GM23248 (cell line): ENCODE data around the gene FBXW11. TPM values are rescaled to one million over a fixed set of nuclear protein-coding genes. Genes with fewer than 3 reads are reported as not detected.

Experiments
- DNase-seq: peaks from one replicate; pipeline ENCODE4 v3.0.0-alpha.2; 2015
- H2AFZ ChIP-seq: fragments of 200-600 bp; sonication (generic); 2 replicates; pipeline ENCODE4 v1.6.1; 2016; ENCODE audit warnings: antibody characterized with exemption
- H3F3A ChIP-seq: fragments of 200-600 bp; sonication (generic); 2 replicates; pipeline ENCODE4 v1.6.1; 2016; ENCODE audit warnings: mild to moderate bottlenecking, antibody characterized with exemption, mixed run types; ENCODE audit not compliant: insufficient read depth
- H3K27ac ChIP-seq: fragments of 200-600 bp; sonication (generic); 2 replicates; pipeline ENCODE4 v1.5.1; 2016; ENCODE audit warnings: mild to moderate bottlenecking
- H3K27me3 ChIP-seq: fragments of 200-600 bp; sonication (generic); replicated peaks from 2 replicates; pipeline ENCODE4 v1.6.1; 2016; ENCODE audit warnings: mild to moderate bottlenecking; ENCODE audit not compliant: insufficient read depth
- H3K36me3 ChIP-seq: fragments of 200-600 bp; sonication (generic); 2 replicates; pipeline ENCODE4 v1.6.1; 2016; ENCODE audit warnings: low read depth, mild to moderate bottlenecking
- H3K4me1 ChIP-seq: fragments of 200-600 bp; sonication (generic); 2 replicates; pipeline ENCODE4 v1.6.1; 2016; ENCODE audit warnings: mild to moderate bottlenecking; ENCODE audit not compliant: insufficient read depth
- H3K4me2 ChIP-seq: fragments of 200-600 bp; sonication (generic); one replicate; pipeline ENCODE4 v1.6.1; 2016; ENCODE audit warnings: mild to moderate bottlenecking; ENCODE audit not compliant: unreplicated experiment
- H3K4me3 ChIP-seq: fragments of 200-600 bp; sonication (generic); 2 replicates; pipeline ENCODE4 v1.5.1; 2016; ENCODE audit warnings: mild to moderate bottlenecking
- H3K79me2 ChIP-seq: fragments of 200-600 bp; sonication (generic); 2 replicates; pipeline ENCODE4 v1.6.1; 2016; ENCODE audit warnings: mild to moderate bottlenecking; ENCODE audit not compliant: insufficient read depth
- H3K9ac ChIP-seq: fragments of 200-600 bp; sonication (generic); 2 replicates; pipeline ENCODE4 v1.6.1; 2016; ENCODE audit warnings: mild to moderate bottlenecking
- H3K9me2 ChIP-seq: fragments of 200-600 bp; sonication (generic); 2 replicates; pipeline ENCODE4 v1.6.1; 2016; ENCODE audit warnings: mixed run types, mild to moderate bottlenecking, moderate library complexity; ENCODE audit not compliant: insufficient read depth
- H3K9me3 ChIP-seq: fragments of 200-600 bp; sonication (generic); one replicate; pipeline ENCODE4 v1.6.1; 2017; ENCODE audit warnings: low read depth
- H4K20me1 ChIP-seq: fragments of 200-600 bp; sonication (generic); 2 replicates; pipeline ENCODE4 v1.6.0; 2016; ENCODE audit not compliant: insufficient read depth
- EZH2 ChIP-seq: fragments of 200-600 bp; sonication (generic); IDR thresholded peaks from 2 replicates; pipeline ENCODE4 v1.6.1; 2018; ENCODE audit warnings: antibody characterized with exemption, mild to moderate bottlenecking; ENCODE audit not compliant: insufficient read depth, poor library complexity, severe bottlenecking
- EZH2phosphoT487 ChIP-seq: fragments of 200-600 bp; sonication (generic); IDR thresholded peaks from 2 replicates; pipeline ENCODE4 v1.6.1; 2018; ENCODE audit warnings: antibody characterized with exemption, moderate library complexity, mild to moderate bottlenecking, low read depth; ENCODE audit not compliant: insufficient read depth
- WGBS, 2 experiments: methylation state at CpG; one replicate each; pipeline ENCODE4 v1.1.6; 2015 to 2017; ENCODE audit warnings: low lambda C conversion rate in 2 of 2, low coverage in 1 of 2; ENCODE audit errors: missing lambda C conversion rate in 2 of 2; 5-methylcytosine and 5-hydroxymethylcytosine counted together
- in situ Hi-C: fragments of 300-500 bp; cut with MboI; formaldehyde crosslinking; loops from 2 replicates; pipeline ENCODE4 v1.15.0; 2020
- polyA plus RNA-seq: library from polyadenylated mRNA; unstranded; fragments of >200 nt; fragmentation: Nextera tagmentation; extraction: Ambion mirVana; gene quantifications from 2 replicates; pipeline ENCODE4 v1.2.1, GENCODE V29; 2016
- total RNA-seq: library from RNA; depleted of rRNA; stranded (reverse); fragments of >200 nt; shearing (Covaris generic); gene quantifications from 2 replicates; pipeline ENCODE4 v1.2.3, GENCODE V29; 2014

FBXW11 gene
- total and polyA plus RNA-seq, 2 experiments from 2014 or later: 30.6 to 78.0 TPM

DNA sequence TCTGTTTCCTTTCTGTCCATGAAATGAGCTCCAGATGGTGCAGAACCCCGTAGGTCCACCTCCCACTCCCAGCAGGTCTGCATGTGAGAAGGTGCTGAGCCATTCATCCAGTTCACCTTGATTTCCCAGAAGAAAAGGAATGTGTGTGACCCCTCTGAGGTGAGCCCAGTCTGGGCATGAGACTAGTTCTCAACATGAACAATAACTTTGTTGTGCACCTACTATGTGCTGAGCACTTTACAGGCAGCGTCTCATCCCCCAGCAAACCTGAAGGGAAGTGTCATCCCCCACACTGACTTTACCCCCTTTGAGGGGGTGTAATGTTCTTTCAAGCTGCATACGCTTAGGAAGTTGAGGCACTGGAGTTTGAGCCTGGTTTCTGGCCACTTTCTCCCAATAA, 159.4 kb downstream of the FBXW11 start:
- Histone ChIP-seq H3F3A (no peaks in the 10 kb centered on the region), H3K27me3 (no peaks in the 10 kb centered on the region), H3K4me3 (no peak overlapping the region), H3K79me2 (no peaks in the 10 kb centered on the region), H3K27ac (no peak overlapping the region), H3K9ac (no peak overlapping the region), H3K4me1 (peaks cover 4% of the 10 kb centered on the region), H3K4me2 (no peak overlapping the region), H3K9me3 (no peaks in the 10 kb centered on the region), H4K20me1 (no peaks in the 10 kb centered on the region), H2AFZ (no peak overlapping the region), H3K9me2 (no peaks in the 10 kb centered on the region), H3K36me3 (no peaks in the 10 kb centered on the region)
- 95 to 96% methylated on average over 3 of the region's 3 CpGs for WGBS, 2 experiments
- in situ Hi-C loops: loop anchor here (25.0 kb wide), 1 partner anchor 435 kb away; the partner anchor contains the start of gene FGF18
- TF ChIP-seq EZH2: no peak
- no peak for TF ChIP-seq EZH2phosphoT487
- DNase-seq: no peak

DNA sequence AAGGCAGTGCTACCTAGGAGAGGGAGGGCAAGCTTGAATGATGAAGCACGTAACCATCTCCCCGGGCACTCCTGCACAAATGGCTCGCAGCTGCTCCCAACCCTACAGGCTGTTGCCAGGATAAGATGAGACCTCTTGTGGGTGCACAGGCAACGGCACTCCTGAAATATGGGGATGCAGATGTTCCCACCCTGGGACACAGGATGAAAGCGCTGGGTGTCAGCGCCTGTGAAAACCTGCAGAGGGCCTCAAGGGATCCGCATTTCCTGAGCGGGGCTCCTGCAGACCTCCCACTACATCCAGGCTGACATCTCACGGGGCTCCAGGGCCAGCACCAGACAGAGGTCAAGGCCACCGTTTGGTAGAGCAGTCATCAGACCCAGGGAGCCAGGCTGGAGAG, 160.1 kb downstream of the FBXW11 start:
- Histone ChIP-seq H4K20me1 (no peaks in the 10 kb centered on the region), H3K27ac (no peak overlapping the region), H3K36me3 (no peaks in the 10 kb centered on the region), H3K9ac (no peak overlapping the region), H3K9me2 (no peaks in the 10 kb centered on the region), H2AFZ (no peak overlapping the region), H3F3A (no peaks in the 10 kb centered on the region), H3K27me3 (no peaks in the 10 kb centered on the region), H3K9me3 (no peaks in the 10 kb centered on the region), H3K79me2 (no peaks in the 10 kb centered on the region), H3K4me3 (no peak overlapping the region), H3K4me2 (no peak overlapping the region), H3K4me1 (peaks cover 9% of the 10 kb centered on the region)
- DNase-seq: no peak
- in situ Hi-C loops: loop anchor here (25.0 kb wide), 1 partner anchor 434 kb away; the partner anchor contains the start of gene FGF18
- WGBS, 2 experiments: 84 to 87% methylated on average over 9 to 10 of the region's 10 CpGs
- no peak for TF ChIP-seq EZH2phosphoT487
- TF ChIP-seq EZH2: no peak

DNA sequence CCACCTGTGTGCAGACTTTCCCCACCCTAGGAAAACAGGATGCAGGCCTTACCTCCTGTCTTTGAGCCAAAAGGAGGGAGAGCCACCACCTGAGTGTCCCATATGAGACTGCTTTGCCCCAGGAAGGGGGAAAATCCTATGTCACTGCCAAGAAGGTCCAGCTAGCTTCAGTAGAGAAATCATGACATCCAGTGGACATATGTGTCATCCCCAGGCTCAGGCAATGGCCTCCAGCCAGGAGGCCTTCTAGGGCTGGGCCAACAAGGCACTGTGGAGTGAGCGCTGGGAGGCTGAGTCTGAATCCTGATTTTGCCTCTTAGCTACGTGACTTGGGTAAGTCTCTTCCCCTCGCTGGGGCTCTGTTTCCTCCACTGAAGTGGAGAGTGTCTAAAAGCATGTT, 160.6 kb downstream of the FBXW11 start:
- no peaks in the 10 kb centered on the region for H3F3A ChIP-seq
- no peaks in the 10 kb centered on the region for H3K36me3 ChIP-seq
- TF ChIP-seq EZH2 (no peak), EZH2phosphoT487 (no peak)
- H3K27me3 ChIP-seq: no peaks in the 10 kb centered on the region
- 53 to 69% methylated on average over 3 of the region's 3 CpGs for WGBS, 2 experiments
- in situ Hi-C loops: loop anchor here (25.0 kb wide), 1 partner anchor 434 kb away; the partner anchor contains the start of gene FGF18
- no peak overlapping the region for H3K27ac ChIP-seq
- H3K4me3 ChIP-seq: no peak overlapping the region
- no peaks in the 10 kb centered on the region for H3K79me2 ChIP-seq
- no peak overlapping the region for H3K9ac ChIP-seq
- H4K20me1 ChIP-seq: no peaks in the 10 kb centered on the region
- H3K9me2 ChIP-seq: no peaks in the 10 kb centered on the region
- no peaks in the 10 kb centered on the region for H3K9me3 ChIP-seq
- H3K4me1 ChIP-seq: peaks cover 9% of the 10 kb centered on the region
- DNase-seq: peak; percentile 69
- no peak overlapping the region for H3K4me2 ChIP-seq
- no peak overlapping the region for H2AFZ ChIP-seq

GRCh38 chr5:171845040-171845630, 161.3 kb downstream of the FBXW11 start:
- no peaks in the 10 kb centered on the region for H3K79me2 ChIP-seq
- H4K20me1 ChIP-seq: no peaks in the 10 kb centered on the region
- no peaks in the 10 kb centered on the region for H3F3A ChIP-seq
- H3K36me3 ChIP-seq: no peaks in the 10 kb centered on the region
- H3K4me2 ChIP-seq: no peak overlapping the region
- H3K4me1 ChIP-seq: peaks cover 9% of the 10 kb centered on the region
- H3K4me3 ChIP-seq: no peak overlapping the region
- no peak overlapping the region for H3K27ac ChIP-seq
- no peak overlapping the region for H3K9ac ChIP-seq
- in situ Hi-C loops: loop anchor here (25.0 kb wide), 1 partner anchor 433 kb away; the partner anchor contains the start of gene FGF18
- DNase-seq: no peak
- H3K9me3 ChIP-seq: no peaks in the 10 kb centered on the region
- no peak for TF ChIP-seq EZH2phosphoT487
- TF ChIP-seq EZH2: no peak
- no peaks in the 10 kb centered on the region for H3K27me3 ChIP-seq
- WGBS, 2 experiments: 95% methylated on average over 11 of the region's 11 CpGs
- no peak overlapping the region for H2AFZ ChIP-seq
- H3K9me2 ChIP-seq: no peaks in the 10 kb centered on the region
